ENCODE results near the gene DLG2.

- no peak for TF ChIP-seq CTCF (IDR thresholded peaks at IDR 0.05)
- no peak for TF ChIP-seq POLR2A (IDR thresholded peaks at IDR 0.05)
Observed at GRCh38 chr11:83845797-83846196, 1781.3 kb downstream of the DLG2 start.
